GM19099 (cell line): ENCODE measurements around the gene BMX.

Experiments used
- POLR2A ChIP-seq: IDR thresholded peaks from 3 replicates; pipeline ENCODE4 v1.6.1; 2011; ENCODE audit warnings: low read depth; ENCODE audit not compliant: insufficient read length; ENCODE audit errors: extremely low read depth

BMX gene

DNA sequence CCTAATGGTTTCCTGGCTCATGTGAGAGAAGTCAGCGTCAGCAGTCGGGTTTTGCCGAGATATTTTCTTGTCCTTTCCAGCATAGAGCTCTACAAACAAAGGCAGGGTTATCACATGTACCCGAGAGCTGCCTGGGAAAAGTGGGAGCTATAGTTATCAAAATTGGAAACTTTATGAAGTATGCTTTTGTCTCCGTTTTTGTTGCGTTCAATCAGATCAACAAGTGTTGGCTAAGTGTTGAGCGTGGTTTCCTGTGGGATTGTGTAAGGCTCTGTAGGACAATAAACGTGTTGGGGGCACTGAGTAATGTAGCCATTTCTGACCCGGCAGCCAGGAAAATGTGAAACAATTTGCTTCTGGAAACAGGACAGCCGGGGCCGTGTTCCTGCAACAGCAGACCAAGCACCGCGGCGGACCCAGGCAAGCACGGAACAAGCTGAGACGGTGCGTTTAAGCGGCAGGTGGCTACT, at the start of gene BMX:
Gene BMX (plus strand): TSS at position 311 of the 470 bp plus-strand sequence. CDS start 7,547 bp downstream, outside the sequence.
- no peak for TF ChIP-seq POLR2A

DNA sequence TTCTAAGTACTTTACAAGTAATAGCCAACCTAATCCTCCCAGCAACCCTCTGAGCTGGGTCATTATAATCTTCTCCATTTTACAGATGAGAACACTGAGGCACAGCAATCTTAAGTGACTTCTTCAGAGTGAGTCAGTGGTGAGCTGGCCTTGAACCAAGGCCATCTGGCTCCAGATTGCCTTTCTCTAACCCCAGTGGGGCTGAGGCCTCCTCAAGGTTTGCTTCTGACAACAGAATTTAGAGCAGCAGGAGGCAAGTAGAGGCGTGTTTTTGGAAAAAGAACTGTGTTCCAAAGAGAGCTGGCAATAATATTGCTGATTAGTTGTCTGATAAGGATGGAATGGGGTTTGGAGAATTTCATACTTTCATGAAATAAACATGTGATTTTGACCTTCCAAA, 48.7 kb upstream of the BMX start:
- TF ChIP-seq POLR2A, result no peak

GRCh38 chrX:15464704-15465103, 35.9 kb upstream of the BMX start:
- no peak for TF ChIP-seq POLR2A

DNA sequence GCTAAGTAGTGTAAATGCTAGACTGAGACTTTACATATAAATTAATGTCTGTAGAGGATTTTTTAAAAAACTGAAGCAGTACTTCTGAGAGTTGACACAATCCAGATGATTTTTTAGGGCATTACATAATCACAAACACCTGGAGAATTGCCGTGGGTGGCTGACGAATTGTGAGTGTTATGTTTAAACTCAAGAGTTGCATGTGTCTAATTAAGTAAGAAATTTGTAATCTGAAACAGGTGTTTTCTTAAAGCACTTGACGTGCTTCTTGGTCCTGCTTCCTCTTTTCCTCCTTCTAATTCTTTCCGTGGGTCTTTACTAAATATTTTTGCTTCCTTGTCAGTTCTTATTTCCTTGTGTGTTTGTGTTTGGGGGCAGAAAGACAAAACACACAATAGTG, 35.3 kb upstream of the BMX start:
- TF ChIP-seq POLR2A, result no peak

DNA sequence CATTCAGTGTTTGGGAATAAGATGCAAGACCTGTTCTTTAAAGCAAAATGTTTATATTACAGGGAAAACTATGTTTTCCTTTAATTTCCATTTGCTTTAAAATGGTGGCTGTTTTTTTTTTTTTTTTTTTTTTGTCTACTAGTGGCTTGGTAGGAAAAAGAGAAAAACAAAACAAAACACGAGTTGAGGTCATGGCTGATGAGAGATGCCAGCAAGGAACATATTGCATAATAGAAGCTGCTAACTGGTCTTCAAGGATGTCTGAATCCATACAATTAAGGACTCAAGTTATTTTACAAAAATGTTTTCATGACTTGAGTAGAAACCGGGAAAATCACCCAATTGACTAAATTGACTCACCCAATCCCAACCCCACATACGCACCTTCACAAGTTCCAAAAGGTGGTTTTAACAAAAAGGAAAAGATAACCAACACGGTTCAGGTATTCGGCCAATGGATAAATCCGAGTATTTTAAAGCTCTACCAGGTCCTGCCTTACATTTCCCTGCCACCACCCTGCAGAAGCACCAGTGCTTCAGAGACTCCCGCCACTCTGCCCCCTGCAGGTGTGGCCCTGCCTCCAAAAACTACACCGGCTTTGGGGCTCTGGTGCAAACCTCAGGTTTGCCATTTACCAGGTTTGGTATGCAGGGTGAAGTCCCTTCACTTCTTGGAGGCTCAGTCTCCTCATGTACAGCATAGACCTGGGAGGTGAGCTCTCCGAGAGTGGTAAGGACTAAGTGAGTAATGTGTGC, 34.5 kb upstream of the BMX start:
- TF ChIP-seq POLR2A, result no peak

- TF ChIP-seq POLR2A, result no peak
These were observed 32.6 kb upstream of the BMX start for GRCh38 chrX:15468036-15468435.

- no peak for TF ChIP-seq POLR2A
These were observed 31.0 kb upstream of the BMX start for GRCh38 chrX:15469613-15470012.

GRCh38 chrX:15471028-15471427, 29.6 kb upstream of the BMX start:
- no peak for TF ChIP-seq POLR2A

DNA sequence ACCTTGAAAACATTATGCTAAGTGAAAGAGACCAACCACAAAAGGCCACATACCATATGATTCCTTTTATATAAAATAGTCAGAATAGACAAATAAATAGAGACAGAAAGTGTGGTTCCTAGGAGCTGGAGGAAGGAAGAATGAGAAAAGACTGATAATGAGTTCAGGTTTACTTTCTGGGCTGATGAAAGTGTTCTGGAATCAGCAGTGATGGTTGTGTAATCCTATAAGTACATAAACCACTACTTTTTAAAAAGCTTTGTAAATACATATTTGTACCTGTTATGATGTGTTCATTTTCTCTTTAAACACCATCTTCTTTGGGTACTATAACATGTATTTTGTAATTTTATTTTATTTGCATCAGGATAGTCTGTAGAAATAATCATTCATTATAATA, 28.1 kb upstream of the BMX start:
- TF ChIP-seq POLR2A, result no peak

DNA sequence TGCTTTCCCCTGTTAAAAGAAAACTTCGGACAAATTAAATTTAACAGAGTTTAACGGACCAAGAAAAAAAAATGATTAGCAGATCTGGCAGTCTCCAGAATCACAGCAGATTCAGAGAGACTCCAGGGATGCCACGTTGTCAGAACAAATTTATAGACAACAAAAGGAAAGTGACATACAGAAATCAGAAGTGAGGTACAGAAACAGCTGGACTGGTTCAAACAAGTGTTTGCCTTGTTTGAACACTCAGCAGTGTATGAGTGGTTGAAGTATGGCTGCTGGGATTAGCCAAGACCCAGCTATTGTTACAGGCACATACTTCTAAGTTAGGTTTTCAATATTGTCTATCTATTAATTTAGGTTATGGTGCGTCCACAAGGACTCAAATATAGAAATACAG, 26.6 kb upstream of the BMX start:
- no peak for TF ChIP-seq POLR2A

DNA sequence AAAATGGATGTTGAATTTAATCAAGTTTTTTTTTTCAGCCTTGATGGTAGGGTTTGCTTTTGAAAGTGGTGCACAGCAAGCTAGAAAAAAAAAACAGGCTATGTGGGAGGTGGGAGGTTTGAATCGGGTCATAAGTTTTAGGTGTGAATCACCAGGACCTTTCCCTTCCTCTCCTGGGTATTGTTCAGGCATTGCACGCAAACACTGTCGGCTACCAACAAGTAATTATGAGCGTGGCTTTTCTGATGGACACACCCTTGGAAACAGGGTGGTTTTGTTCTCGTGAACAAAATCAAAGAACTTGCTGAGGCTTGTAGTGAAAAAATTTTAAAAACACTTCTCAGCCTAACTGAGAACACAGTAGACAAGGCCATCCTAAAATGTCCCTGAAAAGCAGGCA, 25.6 kb upstream of the BMX start:
- TF ChIP-seq POLR2A, result no peak

DNA sequence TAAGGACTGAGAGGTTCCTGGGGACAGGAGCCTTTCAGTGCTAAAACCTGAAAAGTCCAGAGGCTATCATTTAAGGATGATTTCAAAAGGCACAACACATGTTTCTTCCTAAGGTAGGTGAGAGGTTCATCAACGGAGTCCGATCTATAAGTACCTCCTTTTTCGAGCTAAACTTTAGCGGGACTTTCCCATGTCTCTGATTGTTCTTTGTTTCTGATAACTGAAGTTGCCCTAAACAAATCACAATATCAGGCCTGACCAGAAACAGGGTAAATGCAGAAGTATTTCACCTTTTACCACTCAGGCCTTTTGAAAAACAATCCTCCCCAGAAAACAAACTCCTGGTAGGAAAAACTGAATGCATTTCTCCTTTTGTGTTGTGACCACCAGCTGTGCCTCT, 25.1 kb upstream of the BMX start:
- no peak for TF ChIP-seq POLR2A

DNA sequence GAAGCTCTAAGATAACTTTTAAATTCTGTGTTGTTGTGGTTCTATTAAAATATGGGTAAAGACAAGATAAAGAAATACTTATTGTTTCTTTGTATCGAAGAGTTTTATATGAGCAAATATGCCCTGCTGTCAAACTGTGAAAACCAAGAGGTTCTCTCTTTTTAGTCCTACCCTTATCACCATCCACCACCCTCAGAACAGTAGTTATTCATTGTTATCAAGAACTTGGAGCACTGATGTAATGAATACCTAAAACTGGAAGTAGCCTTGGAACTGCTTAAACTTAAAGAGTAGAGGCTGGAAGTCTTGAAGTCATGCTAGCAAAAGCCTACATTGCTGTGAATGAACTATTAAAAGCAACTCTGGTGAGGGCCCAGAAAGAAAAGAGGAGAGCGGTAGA, 16.7 kb upstream of the BMX start:
- TF ChIP-seq POLR2A, result no peak

DNA sequence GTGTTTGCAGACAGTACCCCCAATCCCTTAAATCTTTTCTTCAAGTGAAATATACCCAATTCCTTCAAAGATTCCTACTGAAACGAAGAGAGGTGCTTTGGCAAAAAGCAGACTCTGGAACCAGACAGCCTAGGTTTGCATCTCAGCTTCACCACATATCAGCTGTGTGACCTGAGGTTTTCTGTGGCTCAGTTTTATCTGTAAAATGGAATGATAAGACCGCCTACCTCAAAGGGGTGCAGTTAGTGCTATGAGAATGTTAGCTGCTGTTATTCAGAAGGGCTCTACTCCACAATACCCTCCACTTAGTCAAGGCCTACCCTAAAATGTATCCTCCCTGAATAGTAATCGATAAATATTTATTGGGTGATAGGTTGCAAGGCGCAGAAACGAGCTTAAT, 8.1 kb upstream of the BMX start:
- no peak for TF ChIP-seq POLR2A

DNA sequence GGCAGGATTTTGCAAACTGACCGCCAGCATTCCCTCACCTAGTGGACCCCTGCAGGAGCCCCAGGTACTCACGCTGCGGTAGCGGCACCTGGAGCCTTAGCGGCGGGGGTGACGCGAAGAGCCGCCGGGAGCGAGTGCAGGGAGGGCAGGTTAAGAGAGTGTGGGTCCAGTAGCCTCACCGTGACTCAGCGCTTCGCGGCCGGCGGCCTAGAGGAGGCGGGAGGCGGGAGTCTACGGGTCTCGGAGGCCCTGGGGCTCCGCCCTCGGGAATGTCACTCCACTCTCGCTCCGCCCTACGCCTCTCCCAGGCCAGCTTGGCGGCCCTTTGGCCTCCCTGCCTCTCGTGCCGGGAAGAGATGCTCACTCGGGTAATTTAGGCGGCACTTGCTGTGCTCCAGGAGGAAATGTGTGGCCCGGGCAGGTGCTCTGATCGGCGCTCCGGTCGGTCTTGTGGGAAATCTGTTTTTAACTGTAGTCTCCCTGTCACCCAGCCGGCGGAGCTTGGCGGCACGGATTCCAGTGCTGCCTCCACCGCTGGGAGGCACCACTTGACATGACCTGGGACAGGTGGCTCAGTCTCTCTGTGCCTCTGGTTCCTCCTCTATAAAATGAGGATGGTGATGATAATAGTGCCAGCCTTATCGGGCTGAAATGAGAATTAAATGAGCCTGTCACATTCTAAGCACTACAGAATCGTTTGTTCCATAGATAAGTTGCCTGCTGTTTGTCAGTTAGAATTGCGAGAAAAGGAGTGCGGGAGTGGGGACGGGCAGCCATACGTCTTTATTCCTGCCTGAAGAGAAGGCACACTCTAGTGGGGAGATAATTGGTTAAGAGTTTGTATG, 7.3 kb upstream of the BMX start, which contains the start of gene PIR:
Gene PIR (minus strand): TSS at position 216 of the 845 bp plus-strand sequence. CDS start 2,076 bp downstream, outside the sequence.
- peak; percentile 59 for TF ChIP-seq POLR2A

DNA sequence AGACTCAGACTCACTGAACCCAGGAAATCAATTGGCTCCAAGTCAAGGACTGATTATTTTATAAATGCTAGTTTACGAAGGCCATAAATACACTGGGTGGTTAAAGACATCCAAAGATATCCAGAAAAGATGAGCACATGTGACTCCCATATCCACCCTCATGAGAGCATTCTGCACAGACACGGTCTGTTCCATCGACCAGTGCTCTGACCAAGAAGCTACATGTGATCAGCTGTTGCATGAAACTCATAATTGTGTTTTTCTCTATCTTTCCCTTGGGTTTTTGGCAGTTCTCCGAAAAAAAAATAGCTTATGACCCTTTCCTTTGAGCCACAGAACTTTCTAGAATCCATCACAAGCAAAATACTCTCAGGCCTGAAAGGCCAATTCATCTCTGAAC, 4.8 kb upstream of the BMX start:
- TF ChIP-seq POLR2A, result no peak
